ENCODE results near the gene SMARCAD1.

DNA sequence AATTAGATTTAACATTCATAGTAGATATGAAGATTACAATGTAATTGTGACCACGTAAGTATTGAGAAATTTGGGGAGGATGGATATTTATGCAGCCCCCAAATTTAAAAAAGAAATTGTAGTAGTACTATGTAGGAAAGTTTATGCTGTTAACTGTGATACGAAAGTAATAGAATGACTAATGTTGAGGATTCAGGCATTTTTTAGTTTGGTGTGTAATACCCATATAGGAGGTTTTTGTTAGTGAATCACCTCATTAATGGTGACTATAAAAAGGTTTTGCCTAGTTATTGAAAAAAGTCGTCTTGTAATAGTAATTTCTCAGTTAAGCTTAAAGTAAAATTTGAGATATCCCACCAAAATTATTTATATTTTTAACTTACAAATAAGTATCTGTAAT is 67.2 kb downstream of the SMARCAD1 start:
- TF ChIP-seq POLR2A (IDR thresholded peaks at IDR 0.05) (no peak), EP300 (IDR thresholded peaks at IDR 0.05) (no peak)
- TF ChIP-seq, protein P1, sequence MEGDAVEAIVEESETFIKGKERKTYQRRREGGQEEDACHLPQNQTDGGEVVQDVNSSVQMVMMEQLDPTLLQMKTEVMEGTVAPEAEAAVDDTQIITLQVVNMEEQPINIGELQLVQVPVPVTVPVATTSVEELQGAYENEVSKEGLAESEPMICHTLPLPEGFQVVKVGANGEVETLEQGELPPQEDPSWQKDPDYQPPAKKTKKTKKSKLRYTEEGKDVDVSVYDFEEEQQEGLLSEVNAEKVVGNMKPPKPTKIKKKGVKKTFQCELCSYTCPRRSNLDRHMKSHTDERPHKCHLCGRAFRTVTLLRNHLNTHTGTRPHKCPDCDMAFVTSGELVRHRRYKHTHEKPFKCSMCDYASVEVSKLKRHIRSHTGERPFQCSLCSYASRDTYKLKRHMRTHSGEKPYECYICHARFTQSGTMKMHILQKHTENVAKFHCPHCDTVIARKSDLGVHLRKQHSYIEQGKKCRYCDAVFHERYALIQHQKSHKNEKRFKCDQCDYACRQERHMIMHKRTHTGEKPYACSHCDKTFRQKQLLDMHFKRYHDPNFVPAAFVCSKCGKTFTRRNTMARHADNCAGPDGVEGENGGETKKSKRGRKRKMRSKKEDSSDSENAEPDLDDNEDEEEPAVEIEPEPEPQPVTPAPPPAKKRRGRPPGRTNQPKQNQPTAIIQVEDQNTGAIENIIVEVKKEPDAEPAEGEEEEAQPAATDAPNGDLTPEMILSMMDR (IDR thresholded peaks at IDR 0.05) = no peak

All from ovary (tissue), 3 donors.